HepG2 (cell line): Measurements from ENCODE around the gene MRFAP1L1. TPM values are rescaled to one million over a fixed set of nuclear protein-coding genes. Genes with fewer than 3 reads are reported as not detected.
A peak's percentile ranks its signal among the peaks of the same experiment; 100 is the strongest.

Experiments
- ARNT2 ChIP-seq: sonication (generic); formaldehyde crosslinking; IDR thresholded peaks from 2 replicates; pipeline ENCODE4 v1.8.0; 2022; ENCODE audit warnings: mild to moderate bottlenecking, low read depth, missing genetic modification reagents, moderate library complexity
- ATF7-NPFF ChIP-seq: sonication (generic); formaldehyde crosslinking; IDR thresholded peaks from 2 replicates; pipeline ENCODE4 v1.8.1; 2023; ENCODE audit warnings: mild to moderate bottlenecking, low read depth, missing genetic modification reagents, moderate library complexity
- ELF4 ChIP-seq: sonication (generic); formaldehyde crosslinking; IDR thresholded peaks from 2 replicates; pipeline ENCODE4 v1.5.0; 2020; ENCODE audit warnings: missing genetic modification reagents, mild to moderate bottlenecking, moderate library complexity, borderline replicate concordance
- HES4 ChIP-seq: sonication (generic); formaldehyde crosslinking; IDR thresholded peaks from 2 replicates; pipeline ENCODE4 v1.9.0; 2021; ENCODE audit warnings: mild to moderate bottlenecking, missing genetic modification reagents, borderline replicate concordance
- HIVEP1 ChIP-seq: sonication (generic); formaldehyde crosslinking; IDR thresholded peaks from 2 replicates; pipeline ENCODE4 v1.4.0; 2020; ENCODE audit warnings: mild to moderate bottlenecking, missing genetic modification reagents
- HMGXB3 ChIP-seq: sonication (generic); formaldehyde crosslinking; IDR thresholded peaks from 2 replicates; pipeline ENCODE4 v1.4.0; 2020; ENCODE audit warnings: missing genetic modification reagents, borderline replicate concordance
- MED1 ChIP-seq: sonication (generic); formaldehyde crosslinking; IDR thresholded peaks from 2 replicates; pipeline ENCODE4 v1.4.0; 2020; ENCODE audit warnings: missing genetic modification reagents
- MEIS2 ChIP-seq: sonication (generic); formaldehyde crosslinking; IDR thresholded peaks from 2 replicates; pipeline ENCODE4 v1.9.0; 2021; ENCODE audit warnings: mild to moderate bottlenecking, missing genetic modification reagents
- NBN ChIP-seq: fragments of 450-650 bp; conservative IDR thresholded peaks from 2 replicates; pipeline ENCODE4 v1.6.1; 2017
- NFYC ChIP-seq: IDR thresholded peaks from 2 replicates; pipeline ENCODE4 v1.6.1; 2016; ENCODE audit warnings: missing genetic modification reagents, missing compliant biosample characterization
- NR2F1 ChIP-seq, 2 experiments: fragments of 450-650 bp in 1 of 2; formaldehyde crosslinking in 1 of 2; IDR thresholded peaks; 2 replicates each; pipeline versions ENCODE4 v1.5.0 to v1.6.1; 2016 to 2020; ENCODE audit warnings: mild to moderate bottlenecking in 1 of 2, missing compliant biosample characterization in 1 of 2, missing genetic modification reagents in 1 of 2, moderate library complexity in 1 of 2
- PRDM4 ChIP-seq: sonication (generic); formaldehyde crosslinking; IDR thresholded peaks from 2 replicates; pipeline ENCODE4 v1.9.0; 2021; ENCODE audit warnings: missing genetic modification reagents, borderline replicate concordance
- RNF2 ChIP-seq: fragments of 450-650 bp; conservative IDR thresholded peaks from 2 replicates; pipeline ENCODE4 v1.6.1; 2016; ENCODE audit warnings: low read depth
- U2AF1 ChIP-seq: fragments of 200-400 bp; formaldehyde crosslinking; optimal IDR thresholded peaks from 2 replicates; pipeline ENCODE3; 2017; ENCODE audit warnings: mild to moderate bottlenecking, low read depth, low read length
- ZFP36 ChIP-seq: fragments of 150-350 bp; IDR thresholded peaks from 2 replicates; pipeline ENCODE4 v1.6.1; 2018; ENCODE audit warnings: borderline replicate concordance, low read length, low read depth; ENCODE audit not compliant: partially characterized antibody
- ZNF350 ChIP-seq: sonication (generic); formaldehyde crosslinking; IDR thresholded peaks from 2 replicates; pipeline ENCODE4 v1.4.0; 2020; ENCODE audit warnings: mild to moderate bottlenecking, low read depth, missing genetic modification reagents, borderline replicate concordance
- ZNF414 ChIP-seq: sonication (generic); formaldehyde crosslinking; IDR thresholded peaks from 2 replicates; pipeline ENCODE4 v1.5.0; 2020; ENCODE audit warnings: missing genetic modification reagents
- ZNF547 ChIP-seq: sonication (generic); formaldehyde crosslinking; IDR thresholded peaks from 2 replicates; pipeline ENCODE4 v1.5.1; 2020; ENCODE audit warnings: mild to moderate bottlenecking, missing genetic modification reagents
- polyA plus RNA-seq, 8 experiments: library from polyadenylated mRNA; depleted of rRNA in 3 of 8; stranded (reverse) in 7 of 8; unstranded in 1 of 8; fragments of >200 nt; fragmentation: Illumina TruSeq in 4 of 8; extraction: Trizol in 4 of 8; gene quantifications; 2 replicates each; pipeline versions ENCODE4 v1.2.1 to v1.2.3, GENCODE V29; 2011 to 2016; ENCODE audit warnings: low read depth in 4 of 8, missing spikeins in 1 of 8, mixed read lengths in 1 of 8; ENCODE audit not compliant: insufficient read depth in 1 of 8
- total RNA-seq, 5 experiments: library from RNA; depleted of rRNA; stranded (reverse); fragments of >200 nt; fragmentation: Illumina TruSeq; extraction: Trizol; gene quantifications; 2 replicates each; pipeline ENCODE4 v1.2.3, GENCODE V29; 2016; ENCODE audit warnings: low read depth in 1 of 5
- TF ChIP-seq, protein P1 (sequence below): sonication (generic); formaldehyde crosslinking; IDR thresholded peaks from 2 replicates; pipeline ENCODE4 v1.4.0; 2020; ENCODE audit warnings: missing genetic modification reagents

Gene MRFAP1L1
- total and polyA plus RNA-seq, 2 of the 13 experiments (the other 11 are each of a cell fraction or from before 2014, with no cell fraction given), result 44.8 to 76.6 TPM

DNA sequence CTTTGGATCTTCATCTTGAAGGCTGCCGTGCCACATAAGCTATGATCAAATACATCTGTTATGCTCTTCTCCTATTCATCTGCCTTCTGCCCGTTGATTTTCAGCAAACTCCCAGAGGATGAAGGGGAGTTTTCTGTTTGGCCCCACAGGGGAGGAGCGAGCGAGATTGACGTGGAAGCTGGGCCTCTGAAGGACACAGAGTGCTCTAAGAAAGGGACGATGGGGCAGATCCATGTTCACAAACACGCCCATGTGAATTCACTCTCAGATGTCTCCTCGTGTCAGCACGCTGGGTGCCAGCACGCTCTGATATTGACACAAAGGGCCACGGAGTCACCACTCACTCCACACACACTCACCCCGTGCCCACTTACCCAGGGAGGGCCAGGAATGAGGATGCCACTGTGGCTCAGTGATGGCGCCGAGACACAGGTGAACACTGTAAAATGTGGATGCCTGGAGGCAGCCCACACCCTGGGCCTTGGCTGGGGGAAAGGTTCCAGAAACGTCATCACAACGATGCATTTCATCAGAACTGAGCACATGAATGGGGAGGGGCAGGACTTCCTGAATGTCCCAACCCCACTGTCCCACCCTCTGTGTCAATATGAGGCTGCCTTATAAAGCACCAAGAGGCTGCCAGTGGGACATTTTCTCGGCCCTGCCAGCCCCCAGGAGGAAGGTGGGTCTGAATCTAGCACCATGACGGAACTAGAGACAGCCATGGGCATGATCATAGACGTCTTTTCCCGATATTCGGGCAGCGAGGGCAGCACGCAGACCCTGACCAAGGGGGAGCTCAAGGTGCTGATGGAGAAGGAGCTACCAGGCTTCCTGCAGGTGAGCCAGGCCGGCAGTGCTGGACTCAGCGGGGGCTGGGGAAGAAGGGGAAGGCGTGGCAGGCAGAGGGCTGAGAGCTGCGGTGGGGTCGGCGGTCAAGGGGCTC, 16.2 kb downstream of the MRFAP1L1 start, which contains the start of gene S100P (continued):
- TF ChIP-seq MED1 (CRISPR knock-in tag) (peak; percentile 95), ATF7-NPFF (CRISPR knock-in tag) (no peak), RNF2 (no peak), HIVEP1 (CRISPR knock-in tag) (peak; percentile 91), ZNF414 (CRISPR knock-in tag) (0 out of 2 replicates have a peak, but pooled peaks have one; percentile 18), ARNT2 (CRISPR knock-in tag) (peak; percentile 17; the same call in 1 of the 2 replicates), NBN (no peak), NR2F1 (CRISPR knock-in tag; IDR thresholded peaks at IDR 0.05) (no peak; a peak in 1 of 4 replicates), ZNF547 (CRISPR knock-in tag) (no peak), HMGXB3 (CRISPR knock-in tag) (peak; percentile 90; the same call in 1 of the 2 replicates), ZFP36 (no peak), ELF4 (CRISPR knock-in tag) (peak; percentile 92), ZNF350 (peak; percentile 97), PRDM4 (CRISPR knock-in tag) (no peak), NFYC (no peak), U2AF1 (no peak), HES4 (CRISPR knock-in tag) (no peak; the same call in 1 of the 2 replicates), MEIS2 (CRISPR knock-in tag) (no peak; the same call in 1 of the 2 replicates)
- TF ChIP-seq, protein P1, sequence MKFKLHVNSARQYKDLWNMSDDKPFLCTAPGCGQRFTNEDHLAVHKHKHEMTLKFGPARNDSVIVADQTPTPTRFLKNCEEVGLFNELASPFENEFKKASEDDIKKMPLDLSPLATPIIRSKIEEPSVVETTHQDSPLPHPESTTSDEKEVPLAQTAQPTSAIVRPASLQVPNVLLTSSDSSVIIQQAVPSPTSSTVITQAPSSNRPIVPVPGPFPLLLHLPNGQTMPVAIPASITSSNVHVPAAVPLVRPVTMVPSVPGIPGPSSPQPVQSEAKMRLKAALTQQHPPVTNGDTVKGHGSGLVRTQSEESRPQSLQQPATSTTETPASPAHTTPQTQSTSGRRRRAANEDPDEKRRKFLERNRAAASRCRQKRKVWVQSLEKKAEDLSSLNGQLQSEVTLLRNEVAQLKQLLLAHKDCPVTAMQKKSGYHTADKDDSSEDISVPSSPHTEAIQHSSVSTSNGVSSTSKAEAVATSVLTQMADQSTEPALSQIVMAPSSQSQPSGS (CRISPR knock-in tag), result peak; percentile 81
